ENCODE results near the gene C9.
"Not testable (repeated sequence)": the region's sequence is repeated elsewhere in the genome, so short reads cannot be mapped to it uniquely, and the experiment has no call there.

The C9 gene

GRCh38 chr5:39249069-39249468, 115.2 kb downstream of the C9 start:
- no peak overlapping the region for H2AK5ac ChIP-seq (ENCODE audit: low read length)
- H4K8ac ChIP-seq (ENCODE audit: low read depth, low read length): no peak overlapping the region
- no peak overlapping the region for H3K4me2 ChIP-seq (ENCODE audit: low read length)
- H3K4me3 ChIP-seq (ENCODE audit: low read length): no peak overlapping the region
- no peak overlapping the region for H3K9ac ChIP-seq (ENCODE audit: low read length)
- H3K56ac ChIP-seq (ENCODE audit: low read length): no peak overlapping the region
- no peak overlapping the region for H3K18ac ChIP-seq (ENCODE audit: low read length)
- no peaks in the 10 kb centered on the region for H3K4me1 ChIP-seq (ENCODE audit: control insufficient read depth, low read depth, low read length)
- H4K5ac ChIP-seq (ENCODE audit: low read length): no peak overlapping the region
- no peak overlapping the region for H3K27ac ChIP-seq (ENCODE audit: low read depth, low read length)
- no peak overlapping the region for H2BK5ac ChIP-seq (ENCODE audit: low read length)
- H3K36me3 ChIP-seq (ENCODE audit: control insufficient read depth, insufficient read depth, low read length): no peaks in the 10 kb centered on the region
- H2BK120ac ChIP-seq (ENCODE audit: low read depth, low read length): no peak overlapping the region
- H3K4ac ChIP-seq (ENCODE audit: low read depth, low read length): no peak overlapping the region
- no CpG with 5 or more reads among the region's 1 CpG for WGBS (ENCODE audit: extremely low coverage, insufficient coverage, low lambda C conversion rate)
- no peaks in the 10 kb centered on the region for H3K79me1 ChIP-seq (ENCODE audit: low read length)
- H3K23ac ChIP-seq (ENCODE audit: low read length): no peak overlapping the region
- DNase-seq: no peak
- no peaks in the 10 kb centered on the region for H3K27me3 ChIP-seq (ENCODE audit: insufficient read depth, low read length, poor library complexity)
- H2BK15ac ChIP-seq (replicated peaks; ENCODE audit: low read depth): no peak overlapping the region
- H3K79me2 ChIP-seq (ENCODE audit: control insufficient read depth, insufficient read depth, low read length): no peaks in the 10 kb centered on the region

- no peak overlapping the region for H3K4ac ChIP-seq (ENCODE audit: low read depth, low read length)
- H3K27me3 ChIP-seq (ENCODE audit: insufficient read depth, low read length, poor library complexity): no peaks in the 10 kb centered on the region
- no peaks in the 10 kb centered on the region for H3K4me1 ChIP-seq (ENCODE audit: control insufficient read depth, low read depth, low read length)
- H3K9ac ChIP-seq (ENCODE audit: low read length): no peak overlapping the region
- no peaks in the 10 kb centered on the region for H3K79me1 ChIP-seq (ENCODE audit: low read length)
- H2BK15ac ChIP-seq (replicated peaks; ENCODE audit: low read depth): no peak overlapping the region
- no peak overlapping the region for H4K5ac ChIP-seq (ENCODE audit: low read length)
- H3K4me2 ChIP-seq (ENCODE audit: low read length): no peak overlapping the region
- H3K79me2 ChIP-seq (ENCODE audit: control insufficient read depth, insufficient read depth, low read length): no peaks in the 10 kb centered on the region
- no peak overlapping the region for H2AK5ac ChIP-seq (ENCODE audit: low read length)
- no peak overlapping the region for H3K23ac ChIP-seq (ENCODE audit: low read length)
- no peak overlapping the region for H3K27ac ChIP-seq (ENCODE audit: low read depth, low read length)
- no peak overlapping the region for H3K18ac ChIP-seq (ENCODE audit: low read length)
- H3K56ac ChIP-seq (ENCODE audit: low read length): no peak overlapping the region
- no peaks in the 10 kb centered on the region for H3K36me3 ChIP-seq (ENCODE audit: control insufficient read depth, insufficient read depth, low read length)
- no peak for DNase-seq
- H2BK120ac ChIP-seq (ENCODE audit: low read depth, low read length): no peak overlapping the region
- H3K4me3 ChIP-seq (ENCODE audit: low read length): no peak overlapping the region
- WGBS (ENCODE audit: extremely low coverage, insufficient coverage, low lambda C conversion rate): no CpG with 5 or more reads among the region's 1 CpG
- no peak overlapping the region for H2BK5ac ChIP-seq (ENCODE audit: low read length)
- H4K8ac ChIP-seq (ENCODE audit: low read depth, low read length): no peak overlapping the region
Measured at GRCh38 chr5:39240750-39241149, 123.5 kb downstream of the C9 start.

- DNase-seq: no peak
- H3K27ac ChIP-seq (ENCODE audit: low read depth, low read length): no peak overlapping the region
- no peak overlapping the region for H2BK15ac ChIP-seq (replicated peaks; ENCODE audit: low read depth)
- H3K4me3 ChIP-seq (ENCODE audit: low read length): no peak overlapping the region
- H3K23ac ChIP-seq (ENCODE audit: low read length): no peak overlapping the region
- H2BK120ac ChIP-seq (ENCODE audit: low read depth, low read length): no peak overlapping the region
- H3K4ac ChIP-seq (ENCODE audit: low read depth, low read length): no peak overlapping the region
- H3K56ac ChIP-seq (ENCODE audit: low read length): no peak overlapping the region
- H3K79me1 ChIP-seq (ENCODE audit: low read length): no peaks in the 10 kb centered on the region
- H3K4me1 ChIP-seq (ENCODE audit: control insufficient read depth, low read depth, low read length): no peaks in the 10 kb centered on the region
- H3K27me3 ChIP-seq (ENCODE audit: insufficient read depth, low read length, poor library complexity): no peaks in the 10 kb centered on the region
- no peaks in the 10 kb centered on the region for H3K79me2 ChIP-seq (ENCODE audit: control insufficient read depth, insufficient read depth, low read length)
- no peak overlapping the region for H2BK5ac ChIP-seq (ENCODE audit: low read length)
- H3K36me3 ChIP-seq (ENCODE audit: control insufficient read depth, insufficient read depth, low read length): no peaks in the 10 kb centered on the region
- H4K5ac ChIP-seq (ENCODE audit: low read length): no peak overlapping the region
- H2AK5ac ChIP-seq (ENCODE audit: low read length): no peak overlapping the region
- H3K4me2 ChIP-seq (ENCODE audit: low read length): no peak overlapping the region
- no peak overlapping the region for H4K8ac ChIP-seq (ENCODE audit: low read depth, low read length)
- WGBS (ENCODE audit: extremely low coverage, insufficient coverage, low lambda C conversion rate): no CpG with 5 or more reads among the region's 3 CpGs
- H3K18ac ChIP-seq (ENCODE audit: low read length): no peak overlapping the region
- no peak overlapping the region for H3K9ac ChIP-seq (ENCODE audit: low read length)
Measured at GRCh38 chr5:39238366-39239105, 125.8 kb downstream of the C9 start.

GRCh38 chr5:39236718-39237117, 127.6 kb downstream of the C9 start:
- no peak overlapping the region for H3K4me3 ChIP-seq (ENCODE audit: low read length)
- H3K18ac ChIP-seq (ENCODE audit: low read length): no peak overlapping the region
- H4K8ac ChIP-seq (ENCODE audit: low read depth, low read length): no peak overlapping the region
- H3K27ac ChIP-seq (ENCODE audit: low read depth, low read length): no peak overlapping the region
- DNase-seq: no peak
- no peak overlapping the region for H3K4me2 ChIP-seq (ENCODE audit: low read length)
- H3K79me2 ChIP-seq (ENCODE audit: control insufficient read depth, insufficient read depth, low read length): no peaks in the 10 kb centered on the region
- no peak overlapping the region for H2BK15ac ChIP-seq (replicated peaks; ENCODE audit: low read depth)
- H2BK120ac ChIP-seq (ENCODE audit: low read depth, low read length): no peak overlapping the region
- no peak overlapping the region for H3K9ac ChIP-seq (ENCODE audit: low read length)
- no peaks in the 10 kb centered on the region for H3K79me1 ChIP-seq (ENCODE audit: low read length)
- H3K56ac ChIP-seq (ENCODE audit: low read length): no peak overlapping the region
- H2BK5ac ChIP-seq (ENCODE audit: low read length): no peak overlapping the region
- H3K4me1 ChIP-seq (ENCODE audit: control insufficient read depth, low read depth, low read length): no peaks in the 10 kb centered on the region
- no CpG with 5 or more reads among the region's 1 CpG for WGBS (ENCODE audit: extremely low coverage, insufficient coverage, low lambda C conversion rate)
- no peak overlapping the region for H3K23ac ChIP-seq (ENCODE audit: low read length)
- no peaks in the 10 kb centered on the region for H3K27me3 ChIP-seq (ENCODE audit: insufficient read depth, low read length, poor library complexity)
- no peaks in the 10 kb centered on the region for H3K36me3 ChIP-seq (ENCODE audit: control insufficient read depth, insufficient read depth, low read length)
- H4K5ac ChIP-seq (ENCODE audit: low read length): no peak overlapping the region
- H3K4ac ChIP-seq (ENCODE audit: low read depth, low read length): no peak overlapping the region
- no peak overlapping the region for H2AK5ac ChIP-seq (ENCODE audit: low read length)

- Histone ChIP-seq H3K27me3 (ENCODE audit: insufficient read depth, low read length, poor library complexity) (no peaks in the 10 kb centered on the region), H3K4me1 (ENCODE audit: control insufficient read depth, low read depth, low read length) (no peaks in the 10 kb centered on the region), H2BK5ac (ENCODE audit: low read length) (no peak overlapping the region), H3K18ac (ENCODE audit: low read length) (no peak overlapping the region), H3K79me1 (ENCODE audit: low read length) (no peaks in the 10 kb centered on the region), H3K23ac (ENCODE audit: low read length) (no peak overlapping the region), H3K56ac (ENCODE audit: low read length) (no peak overlapping the region), H3K36me3 (ENCODE audit: control insufficient read depth, insufficient read depth, low read length) (no peaks in the 10 kb centered on the region), H3K79me2 (ENCODE audit: control insufficient read depth, insufficient read depth, low read length) (no peaks in the 10 kb centered on the region), H4K8ac (ENCODE audit: low read depth, low read length) (no peak overlapping the region), H2BK15ac (replicated peaks; ENCODE audit: low read depth) (no peak overlapping the region), H3K27ac (ENCODE audit: low read depth, low read length) (no peak overlapping the region), H3K4me2 (ENCODE audit: low read length) (no peak overlapping the region), H3K9ac (ENCODE audit: low read length) (no peak overlapping the region), H3K4ac (ENCODE audit: low read depth, low read length) (no peak overlapping the region), H2BK120ac (ENCODE audit: low read depth, low read length) (no peak overlapping the region), H2AK5ac (ENCODE audit: low read length) (no peak overlapping the region), H4K5ac (ENCODE audit: low read length) (no peak overlapping the region), H3K4me3 (ENCODE audit: low read length) (no peak overlapping the region)
- WGBS (ENCODE audit: extremely low coverage, insufficient coverage, low lambda C conversion rate): no CpG with 5 or more reads among the region's 3 CpGs
- no peak for DNase-seq
Measured at GRCh38 chr5:39235648-39236047, 128.6 kb downstream of the C9 start.

- not testable (repeated sequence) for DNase-seq; H3K4ac ChIP-seq (ENCODE audit: low read depth, low read length); H3K79me2 ChIP-seq (ENCODE audit: control insufficient read depth, insufficient read depth, low read length); H2AK5ac ChIP-seq (ENCODE audit: low read length); H4K5ac ChIP-seq (ENCODE audit: low read length); H3K4me2 ChIP-seq (ENCODE audit: low read length); H3K56ac ChIP-seq (ENCODE audit: low read length); H3K79me1 ChIP-seq (ENCODE audit: low read length); H3K27ac ChIP-seq (ENCODE audit: low read depth, low read length); H3K27me3 ChIP-seq (ENCODE audit: insufficient read depth, low read length, poor library complexity); H3K9ac ChIP-seq (ENCODE audit: low read length); H3K18ac ChIP-seq (ENCODE audit: low read length); H3K23ac ChIP-seq (ENCODE audit: low read length); H3K4me1 ChIP-seq (ENCODE audit: control insufficient read depth, low read depth, low read length); H2BK120ac ChIP-seq (ENCODE audit: low read depth, low read length); H2BK5ac ChIP-seq (ENCODE audit: low read length); H3K4me3 ChIP-seq (ENCODE audit: low read length); H4K8ac ChIP-seq (ENCODE audit: low read depth, low read length); H3K36me3 ChIP-seq (ENCODE audit: control insufficient read depth, insufficient read depth, low read length); H2BK15ac ChIP-seq (replicated peaks; ENCODE audit: low read depth)
- WGBS (ENCODE audit: extremely low coverage, insufficient coverage, low lambda C conversion rate): no CpG with 5 or more reads among the region's 1 CpG
Measured at GRCh38 chr5:39234494-39234893, 129.8 kb downstream of the C9 start.

Data from mesendoderm (in vitro differentiated cells).